IMR-90 (cell line): ENCODE measurements around the gene DERL3. TPM values are rescaled to one million over a fixed set of nuclear protein-coding genes. Genes with fewer than 3 reads are reported as not detected.

ENCODE experiments used
- ATAC-seq: fragments of 200-7000 bp; cut with Tn5 transposase; 2 replicates; pipeline ENCODE4 v1.9.1; 2020; ENCODE audit warnings: low read depth, mild to moderate bottlenecking, moderate library complexity
- BruUV-seq: library from RNA; stranded (reverse); fragments of 400-500 nt; replicated peaks from 2 replicates; lab custom pipeline; 2021; lab: Mats Ljungman, UMichigan
- CTCF ChIA-PET: fragments of 300-600 bp; formaldehyde crosslinking; extraction: SDS; loops from one replicate; lab custom pipeline; 2021; ENCODE audit warnings: antibody characterized with exemption; lab: Yijun Ruan, JAX
- POLR2A ChIA-PET: fragments of 300-600 bp; sonication (Branson Sonifier 250); formaldehyde crosslinking; loops from one replicate; lab custom pipeline; 2022; ENCODE audit warnings: antibody characterized with exemption; ENCODE audit not compliant: unreplicated experiment; lab: Charles Lee
- DNase-seq: peaks from one replicate; pipeline ENCODE4 v3.0.0; 2013
- H2AFZ ChIP-seq: replicated peaks from 2 replicates; pipeline ENCODE3; 2013; ENCODE audit warnings: low read length, mild to moderate bottlenecking; ENCODE audit not compliant: poor library complexity
- H2AK5ac ChIP-seq: 2 replicates; pipeline ENCODE4 v1.6.1; 2013; ENCODE audit warnings: low read depth, low read length, inconsistent platforms
- H2AK9ac ChIP-seq: replicated peaks from 2 replicates; pipeline ENCODE3; 2013; ENCODE audit warnings: mild to moderate bottlenecking, low read depth, low read length, moderate library complexity; ENCODE audit not compliant: poor library complexity
- H2BK120ac ChIP-seq: 2 replicates; pipeline ENCODE4 v1.6.1; 2013; ENCODE audit warnings: low read depth, low read length, inconsistent platforms
- H2BK15ac ChIP-seq: 3 replicates; pipeline ENCODE4 v1.6.1; 2013; ENCODE audit warnings: low read depth, low read length, inconsistent platforms
- H2BK20ac ChIP-seq: 2 replicates; pipeline ENCODE4 v1.6.1; 2013; ENCODE audit warnings: low read depth, mild to moderate bottlenecking, inconsistent platforms, low read length, moderate library complexity
- H2BK5ac ChIP-seq: 2 replicates; pipeline ENCODE4 v1.6.1; 2013; ENCODE audit warnings: mild to moderate bottlenecking, low read depth, low read length, inconsistent platforms; ENCODE audit not compliant: poor library complexity, severe bottlenecking
- H3K14ac ChIP-seq: replicated peaks from 2 replicates; pipeline ENCODE4 v1.6.1; 2013; ENCODE audit warnings: low read depth, low read length, inconsistent platforms
- H3K18ac ChIP-seq: 2 replicates; pipeline ENCODE4 v1.6.1; 2013; ENCODE audit warnings: low read depth, low read length, control low read depth
- H3K23ac ChIP-seq: 2 replicates; pipeline ENCODE4 v1.6.1; 2013; ENCODE audit warnings: low read depth, low read length, inconsistent platforms
- H3K27ac ChIP-seq: 2 replicates; pipeline ENCODE4 v1.5.1; 2013; ENCODE audit warnings: mild to moderate bottlenecking, control low read depth, low read length; ENCODE audit not compliant: insufficient read depth
- H3K27me3 ChIP-seq: 2 replicates; pipeline ENCODE4 v1.6.1; 2013; ENCODE audit warnings: low read length; ENCODE audit not compliant: control insufficient read depth, insufficient read depth
- H3K36me3 ChIP-seq: 2 replicates; pipeline ENCODE4 v1.6.1; 2013; ENCODE audit warnings: low read length, mixed read lengths; ENCODE audit not compliant: control insufficient read depth, insufficient read depth
- H3K4ac ChIP-seq: 2 replicates; pipeline ENCODE4 v1.6.1; 2013; ENCODE audit warnings: low read depth, low read length, inconsistent platforms
- H3K4me1 ChIP-seq: 2 replicates; pipeline ENCODE4 v1.6.1; 2013; ENCODE audit warnings: low read length, mixed read lengths; ENCODE audit not compliant: control insufficient read depth, insufficient read depth
- H3K4me2 ChIP-seq: 2 replicates; pipeline ENCODE4 v1.6.1; 2013; ENCODE audit warnings: low read depth, mild to moderate bottlenecking, control low read depth, low read length, moderate library complexity
- H3K4me3 ChIP-seq: 2 replicates; pipeline ENCODE4 v1.5.1; 2013; ENCODE audit warnings: low read depth, mild to moderate bottlenecking, control low read depth, low read length, moderate library complexity; ENCODE audit not compliant: insufficient read depth
- H3K56ac ChIP-seq: 2 replicates; pipeline ENCODE4 v1.6.1; 2013; ENCODE audit warnings: low read length, inconsistent platforms; ENCODE audit not compliant: insufficient read depth; ENCODE audit errors: extremely low read depth
- H3K79me1 ChIP-seq, 2 experiments: 2 replicates each; pipeline ENCODE4 v1.6.1; 2013; ENCODE audit warnings: low read length in 2 of 2, inconsistent platforms in 1 of 2, low read depth in 1 of 2
- H3K9ac ChIP-seq: 2 replicates; pipeline ENCODE4 v1.6.1; 2013; ENCODE audit warnings: low read depth, low read length, control low read depth
- H3K9me1 ChIP-seq: 2 replicates; pipeline ENCODE4 v1.6.1; 2013; ENCODE audit warnings: low read length, inconsistent platforms; ENCODE audit not compliant: insufficient read depth
- H3K9me3 ChIP-seq: 2 replicates; pipeline ENCODE4 v1.6.1; 2013; ENCODE audit warnings: low read length; ENCODE audit not compliant: control insufficient read depth, insufficient read depth
- H4K20me1 ChIP-seq: 2 replicates; pipeline ENCODE4 v1.6.1; 2013; ENCODE audit warnings: low read length, inconsistent platforms; ENCODE audit not compliant: insufficient read depth
- H4K5ac ChIP-seq: 2 replicates; pipeline ENCODE4 v1.6.1; 2013; ENCODE audit warnings: mild to moderate bottlenecking, low read depth, low read length, control low read depth
- H4K8ac ChIP-seq, 2 experiments: 2 replicates each; pipeline ENCODE4 v1.6.1; 2013; ENCODE audit warnings: low read depth in 2 of 2, low read length in 2 of 2, control low read depth in 1 of 2, inconsistent platforms in 1 of 2
- H4K91ac ChIP-seq: 2 replicates; pipeline ENCODE4 v1.6.1; 2013; ENCODE audit warnings: low read depth, low read length, inconsistent platforms; ENCODE audit not compliant: insufficient read depth
- CEBPB ChIP-seq: IDR thresholded peaks from 2 replicates; pipeline ENCODE4 v1.6.1; 2012; ENCODE audit warnings: low read depth, low read length, improper control_type of control experiment
- CHD1 ChIP-seq: IDR thresholded peaks from 2 replicates; pipeline ENCODE4 v1.6.1; 2012; ENCODE audit warnings: low read depth, low read length, improper control_type of control experiment
- FOS ChIP-seq: fragments of 150-350 bp; IDR thresholded peaks from 2 replicates; pipeline ENCODE4 v1.6.1; 2016; ENCODE audit warnings: low read depth, low read length
- MAFK ChIP-seq: IDR thresholded peaks from 2 replicates; pipeline ENCODE4 v1.6.1; 2012; ENCODE audit warnings: low read depth, low read length, improper control_type of control experiment
- MAZ ChIP-seq: IDR thresholded peaks from 2 replicates; pipeline ENCODE4 v1.6.1; 2012; ENCODE audit warnings: low read depth, mild to moderate bottlenecking, low read length, improper control_type of control experiment, moderate library complexity, borderline replicate concordance
- NFE2L2 ChIP-seq: fragments of 150-350 bp; IDR thresholded peaks from 2 replicates; pipeline ENCODE4 v1.6.1; 2016; ENCODE audit warnings: low read depth, mild to moderate bottlenecking, low read length
- RCOR1 ChIP-seq: IDR thresholded peaks from 2 replicates; pipeline ENCODE4 v1.6.1; 2012; ENCODE audit warnings: mild to moderate bottlenecking, low read length, improper control_type of control experiment; ENCODE audit not compliant: insufficient replicate concordance
- RFX5 ChIP-seq: IDR thresholded peaks from 2 replicates; pipeline ENCODE4 v1.8.0; 2012; ENCODE audit warnings: low read depth, mild to moderate bottlenecking, low read length, moderate library complexity
- WGBS, 2 experiments: methylation state at CpG; one replicate each; pipeline versions ENCODE4 v1.1.5 to v1.1.7; 2013; ENCODE audit warnings: missing lambda C conversion rate in 2 of 2; ENCODE audit not compliant: insufficient read length in 1 of 2; ENCODE audit errors: extremely low coverage in 2 of 2; 5-methylcytosine and 5-hydroxymethylcytosine counted together
- dilution Hi-C: fragments of 300-500 bp; cut with HindIII; formaldehyde crosslinking; loops from one replicate; pipeline ENCODE4 v1.14.3; 2018; ENCODE audit warnings: low sequenced_read_pairs; ENCODE audit not compliant: unreplicated experiment
- in situ Hi-C: fragments of 300-500 bp; cut with MboI; formaldehyde crosslinking; loops from 3 replicates; pipeline ENCODE4 v1.14.3; 2019; ENCODE audit warnings: low sequenced_read_pairs, inconsistent platforms, mixed read lengths
- intact Hi-C: fragments of 100-400 bp; cut with micrococcal nuclease; formaldehyde crosslinking; loops from 2 replicates; pipeline ENCODE4 v1.10.0; 2022
- polyA plus RNA-seq, 3 experiments: library from polyadenylated mRNA; depleted of rRNA; stranded (reverse); fragments of >200 nt; gene quantifications; 2 replicates each; pipeline ENCODE4 v1.2.3, GENCODE V29; 2012; ENCODE audit warnings: low replicate concordance in 1 of 3
- total RNA-seq: library from RNA; depleted of rRNA; stranded (reverse); fragments of >200 nt; gene quantifications from 2 replicates; pipeline ENCODE4 v1.2.3, GENCODE V29; 2012
- TF ChIP-seq, protein P1 (sequence below): fragments of 150-350 bp; IDR thresholded peaks from 2 replicates; pipeline ENCODE4 v1.6.1; 2017; ENCODE audit warnings: mild to moderate bottlenecking, antibody characterized with exemption, low read length, low read depth

The DERL3 gene
- total and polyA plus RNA-seq, 2 of the 4 experiments (the other 2 are of a cell fraction), result 0.18 to 0.62 TPM

- POLR2A ChIA-PET, result no interaction called here
- no peak overlapping the region for H3K56ac ChIP-seq
- H4K20me1 ChIP-seq, result peaks cover 13% of the 10 kb centered on the region; the same call in 1 of the 2 replicates
- no peak overlapping the region for H2BK5ac ChIP-seq
- DNase-seq (no peak), ATAC-seq (no peak)
- no peak overlapping the region for H3K4ac ChIP-seq
- H2AFZ ChIP-seq, result no peak overlapping the region
- no peaks in the 10 kb centered on the region; the same call in 1 of the 2 replicates for H3K27me3 ChIP-seq
- no peak overlapping the region for H3K4me3 ChIP-seq
- dilution Hi-C loops (no loop called here), in situ Hi-C loops (no loop called here), intact Hi-C loops (no loop called here)
- no peak overlapping the region for H4K91ac ChIP-seq
- peaks cover 31% of the 10 kb centered on the region for H3K36me3 ChIP-seq
- H3K14ac ChIP-seq, result no peak overlapping the region
- no peak overlapping the region for H3K18ac ChIP-seq
- peaks cover 2% of the 10 kb centered on the region for H3K4me1 ChIP-seq
- H3K23ac ChIP-seq, result no peak overlapping the region
- CTCF ChIA-PET, result no interaction called here
- no peak overlapping the region for H2AK9ac ChIP-seq
- WGBS, 2 experiments, result 24% methylated on average over 10 of the region's 41 CpGs; no CpG with 5 or more reads in 1 of the 2 experiments
- H2BK15ac ChIP-seq, result no peak overlapping the region
- no peak overlapping the region for H2AK5ac ChIP-seq
- H3K9me1 ChIP-seq, result no peaks in the 10 kb centered on the region
- no peak overlapping the region for H3K9ac ChIP-seq
- no peak overlapping the region for H4K8ac ChIP-seq
- peaks cover 0 to 8% of the 10 kb centered on the region in 2 experiments; a peak in 1 of 4 replicates for H3K79me1 ChIP-seq
- H3K9me3 ChIP-seq, result no peaks in the 10 kb centered on the region
- H3K27ac ChIP-seq, result no peak overlapping the region
- H3K4me2 ChIP-seq, result no peak overlapping the region; the same call in 1 of the 2 replicates
- H4K5ac ChIP-seq, result no peak overlapping the region
- no peak overlapping the region for H2BK120ac ChIP-seq
- TF ChIP-seq, protein P1, sequence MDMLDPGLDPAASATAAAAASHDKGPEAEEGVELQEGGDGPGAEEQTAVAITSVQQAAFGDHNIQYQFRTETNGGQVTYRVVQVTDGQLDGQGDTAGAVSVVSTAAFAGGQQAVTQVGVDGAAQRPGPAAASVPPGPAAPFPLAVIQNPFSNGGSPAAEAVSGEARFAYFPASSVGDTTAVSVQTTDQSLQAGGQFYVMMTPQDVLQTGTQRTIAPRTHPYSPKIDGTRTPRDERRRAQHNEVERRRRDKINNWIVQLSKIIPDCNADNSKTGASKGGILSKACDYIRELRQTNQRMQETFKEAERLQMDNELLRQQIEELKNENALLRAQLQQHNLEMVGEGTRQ, result no peak
- TF ChIP-seq FOS, result no peak
- no peak for TF ChIP-seq MAZ
- TF ChIP-seq NFE2L2, result no peak
- TF ChIP-seq CEBPB, result no peak
- no peak for TF ChIP-seq CHD1
- no peak for TF ChIP-seq MAFK
- TF ChIP-seq RFX5, result no peak
- TF ChIP-seq RCOR1, result no peak
- BruUV-seq, result no TSS peak
- no peak overlapping the region for H2BK20ac ChIP-seq
Observed at GRCh38 chr22:23837911-23838680, 710 bp downstream of the DERL3 start.
